K562 (cell line): ENCODE data around the gene ATRNL1. TPM values are rescaled to one million over a fixed set of nuclear protein-coding genes. Genes with fewer than 3 reads are reported as not detected.
"Not testable (repeated sequence)": the region's sequence is repeated elsewhere in the genome, so short reads cannot be mapped to it uniquely, and the experiment has no call there.

Source experiments
- ATAC-seq: fragments of 200-7000 bp; cut with Tn5 transposase; 3 replicates; pipeline ENCODE4 v1.9.1; 2020; ENCODE audit warnings: moderate library complexity
- BruUV-seq: library from RNA; stranded (reverse); fragments of 400-500 nt; replicated peaks from 2 replicates; lab custom pipeline; 2021; lab: Mats Ljungman, UMichigan
- CTCF ChIA-PET: fragments of 300-600 bp; formaldehyde crosslinking; extraction: SDS; loops from one replicate; lab custom pipeline; 2021; ENCODE audit warnings: low intra/inter-chr PET ratio; lab: Yijun Ruan, JAX
- POLR2A ChIA-PET: fragments of 300-600, 350-650 bp; sonication (Branson Sonifier 250); formaldehyde crosslinking; extraction: SDS; loops from one replicate; lab custom pipeline; 2021; ENCODE audit warnings: antibody characterized with exemption, inconsistent platforms; lab: Yijun Ruan, JAX
- DNase-seq, 4 experiments: peaks; one replicate each; pipeline versions ENCODE4 v3.0.0 to v3.0.0-alpha.2; 2011 to 2018; ENCODE audit warnings: low spot score in 3 of 4, mixed read lengths in 3 of 4; ENCODE audit errors: extremely low read depth in 1 of 4
- FAIRE-seq: peaks from 2 replicates; lab custom pipeline; 2011; peaks lifted over from hg19 to GRCh38; lab: Jason Lieb, UNC
- H2AFZ ChIP-seq: 2 replicates; pipeline ENCODE4 v1.6.0; 2011; ENCODE audit warnings: low read depth, low read length, control low read depth, inconsistent platforms
- H3K27ac ChIP-seq: fragments of 200-600 bp; 3 replicates; pipeline ENCODE4 v1.8.0; 2011; ENCODE audit warnings: low read depth, mild to moderate bottlenecking, control low read depth, inconsistent platforms, low read length, moderate library complexity, mixed read lengths; ENCODE audit errors: extremely low read depth
- H3K27me3 ChIP-seq, 2 experiments: fragments of 300-600 bp in 1 of 2; 2 replicates in 1 of 2; 3 replicates in 1 of 2; pipeline versions ENCODE4 v1.6.0 to v1.8.0; 2011; ENCODE audit warnings: inconsistent platforms in 2 of 2, low read length in 2 of 2, mild to moderate bottlenecking in 1 of 2, mixed read lengths in 1 of 2, moderate library complexity in 1 of 2; ENCODE audit not compliant: control insufficient read depth in 2 of 2, insufficient read depth in 2 of 2
- H3K36me3 ChIP-seq: fragments of 300-600 bp; 3 replicates; pipeline ENCODE4 v1.8.0; 2011; ENCODE audit warnings: mild to moderate bottlenecking, low read length, inconsistent platforms; ENCODE audit not compliant: control insufficient read depth, insufficient read depth
- H3K4me1 ChIP-seq, 2 experiments: fragments of 200-600 bp in 1 of 2; replicated peaks in 1 of 2; 2 replicates in 1 of 2; 3 replicates in 1 of 2; pipeline versions ENCODE4 v1.5.1 to v1.8.0; 2011; ENCODE audit warnings: inconsistent platforms in 2 of 2, low read length in 2 of 2, mild to moderate bottlenecking in 1 of 2, mixed read lengths in 1 of 2, moderate library complexity in 1 of 2; ENCODE audit not compliant: control insufficient read depth in 2 of 2, insufficient read depth in 2 of 2
- H3K4me2 ChIP-seq: 2 replicates; pipeline ENCODE4 v1.6.1; 2011; ENCODE audit warnings: low read length, control low read depth, inconsistent platforms, mixed read lengths; ENCODE audit not compliant: insufficient read depth
- H3K4me3 ChIP-seq: fragments of 200-600 bp; sonication (generic), shearing (Covaris generic); 2 replicates; pipeline ENCODE4 v1.5.1; 2016; ENCODE audit warnings: control low read depth, inconsistent platforms
- H3K79me2 ChIP-seq: fragments of 200-600 bp; 3 replicates; pipeline ENCODE4 v1.8.0; 2011; ENCODE audit warnings: low read length, inconsistent platforms; ENCODE audit not compliant: control insufficient read depth, insufficient read depth
- H3K9ac ChIP-seq, 2 experiments: 2 replicates each; pipeline versions ENCODE4 v1.6.0 to v1.6.1; 2011; ENCODE audit warnings: low read depth in 2 of 2, low read length in 2 of 2, control low read depth in 1 of 2, inconsistent platforms in 1 of 2, mild to moderate bottlenecking in 1 of 2, mixed read lengths in 1 of 2; ENCODE audit not compliant: insufficient read depth in 1 of 2
- H3K9me1 ChIP-seq: one replicate; pipeline ENCODE4 v1.6.0; 2011; ENCODE audit warnings: inconsistent platforms, mild to moderate bottlenecking, low read length, moderate library complexity; ENCODE audit not compliant: control insufficient read depth, insufficient read depth
- H3K9me3 ChIP-seq: replicated peaks from 2 replicates; pipeline ENCODE4 v1.5.1; 2011; ENCODE audit warnings: low read depth, low read length, inconsistent platforms; ENCODE audit not compliant: control insufficient read depth, insufficient read depth
- H4K20me1 ChIP-seq: replicated peaks from 2 replicates; pipeline ENCODE4 v1.6.1; 2011; ENCODE audit warnings: low read length, inconsistent platforms, mixed read lengths; ENCODE audit not compliant: control insufficient read depth, insufficient read depth
- MED1 ChIP-seq: sonication (generic); formaldehyde crosslinking; IDR thresholded peaks from 2 replicates; pipeline ENCODE4 v1.8.1; 2023; ENCODE audit warnings: missing genetic modification reagents, borderline replicate concordance
- PCBP2 ChIP-seq: fragments of 200-400 bp; formaldehyde crosslinking; IDR thresholded peaks from 2 replicates; pipeline ENCODE4 v1.6.1; 2018; ENCODE audit warnings: low read length, low read depth, mild to moderate bottlenecking, moderate library complexity; ENCODE audit not compliant: poor library complexity, severe bottlenecking
- WGBS: fragments of 100-300 bp; shearing (Covaris generic); methylation state at CpG from one replicate; pipeline ENCODE4 v1.1.6; 2016; ENCODE audit warnings: low coverage, mixed read lengths; ENCODE audit not compliant: insufficient coverage; ENCODE audit errors: missing lambda C conversion rate; 5-methylcytosine and 5-hydroxymethylcytosine counted together
- in situ Hi-C: fragments of 300-500 bp; cut with MboI; formaldehyde crosslinking; loops from 4 replicates; pipeline ENCODE4 v1.15.0; 2018; ENCODE audit warnings: inconsistent platforms, mixed read lengths
- intact Hi-C: fragments of 100-400 bp; cut with micrococcal nuclease; formaldehyde crosslinking; loops from 2 replicates; pipeline ENCODE4 v1.14.2; 2022
- polyA plus RNA-seq, 8 experiments: library from polyadenylated mRNA; depleted of rRNA in 4 of 8; stranded (reverse) in 5 of 8; unstranded in 3 of 8; fragments of >200 nt; fragmentation: Nextera tagmentation in 2 of 8; fragmentation: Illumina TruSeq in 1 of 8; extraction: Ambion mirVana in 2 of 8; extraction: Trizol in 1 of 8; gene quantifications; 2 replicates each; pipeline versions ENCODE4 v1.2.1 to v1.2.3, GENCODE V29; 2011 to 2014; ENCODE audit warnings: inconsistent platforms in 1 of 8, missing spikeins in 1 of 8
- total RNA-seq, 7 experiments: library from RNA; depleted of rRNA in 6 of 7; stranded (reverse); fragments of >200 nt in 6 of 7; fragmentation: Illumina TruSeq in 2 of 7; extraction: Trizol in 2 of 7; gene quantifications; 2 replicates each; pipeline versions ENCODE4 v1.2.1 to v1.2.3, GENCODE V29; 2011 to 2021; ENCODE audit warnings: low replicate concordance in 1 of 7
- TF ChIP-seq, protein P1 (sequence below), 2 experiments: fragments of 450-650 bp in 1 of 2; sonication (generic) in 1 of 2; formaldehyde crosslinking in 1 of 2; IDR thresholded peaks; 2 replicates each; pipeline versions ENCODE4 v1.7.1 to v1.9.0; 2016 to 2022; ENCODE audit warnings: inconsistent platforms in 1 of 2, mild to moderate bottlenecking in 1 of 2, missing genetic modification reagents in 1 of 2
- TF ChIP-seq, protein P2 (sequence below): fragments of 250-450 bp; sonication (Bioruptor Pico); IDR thresholded peaks from 2 replicates; pipeline ENCODE4 v1.8.0; 2022; ENCODE audit warnings: inconsistent platforms

The ATRNL1 gene
- total and polyA plus RNA-seq, 9 of the 15 experiments (the other 6 are each of a cell fraction or from before 2014, with no cell fraction given), result 0.18 TPM; not detected in 8

DNA sequence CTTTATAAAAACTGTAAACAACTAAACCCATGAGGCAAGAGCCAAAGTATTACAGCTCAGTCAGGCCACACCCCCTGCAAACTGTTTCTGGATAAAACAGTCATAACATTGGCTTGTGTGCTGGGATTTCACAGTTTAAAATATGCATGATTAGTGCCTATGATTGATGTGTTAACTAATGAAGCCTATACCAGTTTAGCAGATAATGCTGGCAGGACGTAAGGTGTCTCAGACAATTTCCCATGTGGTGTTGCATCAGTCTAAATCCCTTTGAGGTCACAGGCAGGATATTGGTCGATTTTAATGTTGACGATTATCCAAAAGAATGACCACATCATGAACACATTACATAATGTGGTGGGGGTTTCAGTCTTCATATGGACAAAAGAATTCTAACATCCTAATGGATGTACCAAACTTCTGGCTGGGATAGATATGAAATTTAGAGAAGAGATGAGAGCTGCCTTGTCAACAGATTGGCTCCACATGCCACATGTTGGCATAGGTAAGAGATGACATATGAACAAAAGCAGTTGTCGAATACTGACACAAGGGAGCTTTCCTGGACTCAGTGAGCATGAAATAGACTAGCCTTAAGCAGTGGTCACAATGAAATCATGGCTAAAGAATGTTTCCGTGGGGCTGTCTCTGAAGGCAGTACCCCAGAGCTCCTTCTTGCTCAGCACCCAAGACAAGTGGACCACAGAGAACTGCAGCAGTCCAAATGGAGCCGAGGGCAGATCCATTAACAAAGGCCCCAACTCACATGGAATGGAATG, 734.3 kb downstream of the ATRNL1 start (continued):
- TF ChIP-seq, protein P1, sequence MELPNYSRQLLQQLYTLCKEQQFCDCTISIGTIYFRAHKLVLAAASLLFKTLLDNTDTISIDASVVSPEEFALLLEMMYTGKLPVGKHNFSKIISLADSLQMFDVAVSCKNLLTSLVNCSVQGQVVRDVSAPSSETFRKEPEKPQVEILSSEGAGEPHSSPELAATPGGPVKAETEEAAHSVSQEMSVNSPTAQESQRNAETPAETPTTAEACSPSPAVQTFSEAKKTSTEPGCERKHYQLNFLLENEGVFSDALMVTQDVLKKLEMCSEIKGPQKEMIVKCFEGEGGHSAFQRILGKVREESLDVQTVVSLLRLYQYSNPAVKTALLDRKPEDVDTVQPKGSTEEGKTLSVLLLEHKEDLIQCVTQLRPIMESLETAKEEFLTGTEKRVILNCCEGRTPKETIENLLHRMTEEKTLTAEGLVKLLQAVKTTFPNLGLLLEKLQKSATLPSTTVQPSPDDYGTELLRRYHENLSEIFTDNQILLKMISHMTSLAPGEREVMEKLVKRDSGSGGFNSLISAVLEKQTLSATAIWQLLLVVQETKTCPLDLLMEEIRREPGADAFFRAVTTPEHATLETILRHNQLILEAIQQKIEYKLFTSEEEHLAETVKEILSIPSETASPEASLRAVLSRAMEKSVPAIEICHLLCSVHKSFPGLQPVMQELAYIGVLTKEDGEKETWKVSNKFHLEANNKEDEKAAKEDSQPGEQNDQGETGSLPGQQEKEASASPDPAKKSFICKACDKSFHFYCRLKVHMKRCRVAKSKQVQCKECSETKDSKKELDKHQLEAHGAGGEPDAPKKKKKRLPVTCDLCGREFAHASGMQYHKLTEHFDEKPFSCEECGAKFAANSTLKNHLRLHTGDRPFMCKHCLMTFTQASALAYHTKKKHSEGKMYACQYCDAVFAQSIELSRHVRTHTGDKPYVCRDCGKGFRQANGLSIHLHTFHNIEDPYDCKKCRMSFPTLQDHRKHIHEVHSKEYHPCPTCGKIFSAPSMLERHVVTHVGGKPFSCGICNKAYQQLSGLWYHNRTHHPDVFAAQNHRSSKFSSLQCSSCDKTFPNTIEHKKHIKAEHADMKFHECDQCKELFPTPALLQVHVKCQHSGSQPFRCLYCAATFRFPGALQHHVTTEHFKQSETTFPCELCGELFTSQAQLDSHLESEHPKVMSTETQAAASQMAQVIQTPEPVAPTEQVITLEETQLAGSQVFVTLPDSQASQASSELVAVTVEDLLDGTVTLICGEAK (IDR thresholded peaks at IDR 0.05), result no peak
- TF ChIP-seq, protein P1 (CRISPR knock-in tag; IDR thresholded peaks at IDR 0.05), result no peak
- TF ChIP-seq, protein P2, sequence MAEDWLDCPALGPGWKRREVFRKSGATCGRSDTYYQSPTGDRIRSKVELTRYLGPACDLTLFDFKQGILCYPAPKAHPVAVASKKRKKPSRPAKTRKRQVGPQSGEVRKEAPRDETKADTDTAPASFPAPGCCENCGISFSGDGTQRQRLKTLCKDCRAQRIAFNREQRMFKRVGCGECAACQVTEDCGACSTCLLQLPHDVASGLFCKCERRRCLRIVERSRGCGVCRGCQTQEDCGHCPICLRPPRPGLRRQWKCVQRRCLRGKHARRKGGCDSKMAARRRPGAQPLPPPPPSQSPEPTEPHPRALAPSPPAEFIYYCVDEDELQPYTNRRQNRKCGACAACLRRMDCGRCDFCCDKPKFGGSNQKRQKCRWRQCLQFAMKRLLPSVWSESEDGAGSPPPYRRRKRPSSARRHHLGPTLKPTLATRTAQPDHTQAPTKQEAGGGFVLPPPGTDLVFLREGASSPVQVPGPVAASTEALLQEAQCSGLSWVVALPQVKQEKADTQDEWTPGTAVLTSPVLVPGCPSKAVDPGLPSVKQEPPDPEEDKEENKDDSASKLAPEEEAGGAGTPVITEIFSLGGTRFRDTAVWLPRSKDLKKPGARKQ (CRISPR knock-in tag), result no peak
- TF ChIP-seq MED1 (CRISPR knock-in tag) (no peak), PCBP2 (no peak)

DNA sequence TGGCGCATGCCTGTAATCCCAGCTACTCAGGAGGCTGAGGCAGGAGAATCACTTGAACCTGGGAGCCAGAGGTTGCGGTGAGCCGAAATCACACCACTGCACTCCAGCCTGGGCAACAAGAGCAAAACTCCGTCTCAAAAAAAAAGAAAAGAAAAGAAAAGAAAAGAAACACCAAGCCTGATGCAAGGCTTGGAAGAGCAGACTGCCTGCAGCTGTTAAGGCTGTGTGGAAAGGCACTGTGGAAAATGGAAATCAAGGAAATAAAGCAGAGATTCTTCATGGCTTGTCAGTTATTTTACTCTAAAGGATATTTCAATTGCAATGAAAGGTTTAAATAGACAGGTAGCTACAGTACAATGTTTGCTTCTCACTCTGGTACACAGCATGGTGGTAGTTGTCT, 735.0 kb downstream of the ATRNL1 start:
- H4K20me1 ChIP-seq, H3K4me2 ChIP-seq, in situ Hi-C loops, intact Hi-C loops, H3K27me3 ChIP-seq, ATAC-seq, H2AFZ ChIP-seq, FAIRE-seq, H3K9ac ChIP-seq, H3K4me1 ChIP-seq, H3K79me2 ChIP-seq, BruUV-seq, DNase-seq, H3K9me3 ChIP-seq, H3K27ac ChIP-seq, H3K9me1 ChIP-seq, CTCF ChIA-PET, H3K4me3 ChIP-seq, H3K36me3 ChIP-seq: not testable (repeated sequence)
- WGBS, result 21% methylated on average over 3 of the region's 4 CpGs
- POLR2A ChIA-PET, result interaction anchor here (0.6 kb wide), 1 partner anchor 10 kb away, joined by 3 read pairs; no protein-coding TSS in a partner anchor
